Esophagus muscularis mucosa (tissue), 4 donors: ENCODE measurements around the gene SLC6A8.

Experiments
- EP300 ChIP-seq: sonication (generic); formaldehyde crosslinking; IDR thresholded peaks from one replicate; pipeline ENCODE4 v1.6.1; 2017; ENCODE audit warnings: antibody characterized with exemption
- POLR2A ChIP-seq: fragments of 450-650 bp; IDR thresholded peaks from one replicate; pipeline ENCODE4 v1.6.1; 2017; ENCODE audit warnings: antibody characterized with exemption, moderate library complexity, mild to moderate bottlenecking, low read depth
- POLR2AphosphoS5 ChIP-seq, 2 donors: sonication (generic); formaldehyde crosslinking; IDR thresholded peaks; one replicate each; pipeline ENCODE4 v1.6.1; 2017; ENCODE audit warnings: antibody characterized with exemption in 2 of 2
- TF ChIP-seq, protein P1 (sequence below), 3 experiments: fragments of 200-600 bp in 2 of 3; fragments of 450-650 bp in 1 of 3; sonication (generic) in 2 of 3; IDR thresholded peaks; one replicate each; pipeline ENCODE4 v1.5.1; 2017 to 2019; ENCODE audit warnings: antibody characterized with exemption in 3 of 3, mild to moderate bottlenecking in 2 of 3, moderate library complexity in 1 of 3

- TF ChIP-seq, protein P1, sequence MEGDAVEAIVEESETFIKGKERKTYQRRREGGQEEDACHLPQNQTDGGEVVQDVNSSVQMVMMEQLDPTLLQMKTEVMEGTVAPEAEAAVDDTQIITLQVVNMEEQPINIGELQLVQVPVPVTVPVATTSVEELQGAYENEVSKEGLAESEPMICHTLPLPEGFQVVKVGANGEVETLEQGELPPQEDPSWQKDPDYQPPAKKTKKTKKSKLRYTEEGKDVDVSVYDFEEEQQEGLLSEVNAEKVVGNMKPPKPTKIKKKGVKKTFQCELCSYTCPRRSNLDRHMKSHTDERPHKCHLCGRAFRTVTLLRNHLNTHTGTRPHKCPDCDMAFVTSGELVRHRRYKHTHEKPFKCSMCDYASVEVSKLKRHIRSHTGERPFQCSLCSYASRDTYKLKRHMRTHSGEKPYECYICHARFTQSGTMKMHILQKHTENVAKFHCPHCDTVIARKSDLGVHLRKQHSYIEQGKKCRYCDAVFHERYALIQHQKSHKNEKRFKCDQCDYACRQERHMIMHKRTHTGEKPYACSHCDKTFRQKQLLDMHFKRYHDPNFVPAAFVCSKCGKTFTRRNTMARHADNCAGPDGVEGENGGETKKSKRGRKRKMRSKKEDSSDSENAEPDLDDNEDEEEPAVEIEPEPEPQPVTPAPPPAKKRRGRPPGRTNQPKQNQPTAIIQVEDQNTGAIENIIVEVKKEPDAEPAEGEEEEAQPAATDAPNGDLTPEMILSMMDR (IDR thresholded peaks at IDR 0.05) = no peak
- no peak for TF ChIP-seq POLR2A
- no peak for TF ChIP-seq POLR2AphosphoS5 (IDR thresholded peaks at IDR 0.05)
- TF ChIP-seq EP300 = no peak
Measured at GRCh38 chrX:153669901-153670731, 17.6 kb upstream of the SLC6A8 start.
